Endothelial cell of umbilical vein (primary cell): ENCODE results near the gene C2orf81. TPM values are rescaled to one million over a fixed set of nuclear protein-coding genes. Genes with fewer than 3 reads are reported as not detected.

Experiments
- BruUV-seq: library from RNA; stranded (reverse); fragments of 400-500 nt; replicated peaks from 2 replicates; lab custom pipeline; 2021; lab: Mats Ljungman, UMichigan
- CTCF ChIA-PET: fragments of 300-600, 350-600 bp; sonication (Branson Sonifier 250); formaldehyde crosslinking; loops from one replicate; lab custom pipeline; 2021; ENCODE audit warnings: antibody characterized with exemption, inconsistent platforms; lab: Charles Lee
- POLR2A ChIA-PET: fragments of 300-600, 350-600 bp; sonication (Branson Sonifier 250); formaldehyde crosslinking; loops from one replicate; lab custom pipeline; 2021; ENCODE audit warnings: antibody characterized with exemption, inconsistent platforms; lab: Charles Lee
- DNase-seq: peaks from one replicate; pipeline ENCODE4 v3.0.0-alpha.2; 2011; ENCODE audit warnings: low read depth, low spot score
- FAIRE-seq: peaks from 2 replicates; lab custom pipeline; 2011; peaks lifted over from hg19 to GRCh38; lab: Jason Lieb, UNC
- H2AFZ ChIP-seq: 2 replicates; pipeline ENCODE4 v1.6.0; 2012; ENCODE audit warnings: low read depth, low read length, control low read depth, inconsistent platforms
- H3K27ac ChIP-seq: 2 replicates; pipeline ENCODE4 v1.5.1; 2011; ENCODE audit warnings: low read depth, mild to moderate bottlenecking, control low read depth, low read length, moderate library complexity; ENCODE audit not compliant: insufficient read depth
- H3K27me3 ChIP-seq, 2 experiments: 2 replicates each; pipeline versions ENCODE4 v1.6.0 to v1.6.1; 2011; ENCODE audit warnings: low read length in 2 of 2, mixed read lengths in 1 of 2; ENCODE audit not compliant: control insufficient read depth in 2 of 2, insufficient read depth in 2 of 2
- H3K36me3 ChIP-seq, 2 experiments: 2 replicates in 1 of 2; 3 replicates in 1 of 2; pipeline ENCODE4 v1.5.1; 2011; ENCODE audit warnings: low read length in 2 of 2, mild to moderate bottlenecking in 1 of 2, moderate library complexity in 1 of 2; ENCODE audit not compliant: control insufficient read depth in 2 of 2, insufficient read depth in 2 of 2; ENCODE audit errors: extremely low read depth in 1 of 2
- H3K4me1 ChIP-seq: 3 replicates; pipeline ENCODE4 v1.5.1; 2011; ENCODE audit warnings: mild to moderate bottlenecking, low read length; ENCODE audit not compliant: control insufficient read depth, insufficient read depth; ENCODE audit errors: extremely low read depth
- H3K4me2 ChIP-seq: 2 replicates; pipeline ENCODE4 v1.6.1; 2011; ENCODE audit warnings: low read length, control low read depth, mixed read lengths; ENCODE audit not compliant: insufficient read depth
- H3K4me3 ChIP-seq, 3 experiments: fragments of 200-600 bp in 1 of 3; sonication (generic), shearing (Covaris generic) in 1 of 3; replicated peaks in 1 of 3; 2 replicates each; pipeline ENCODE4 v1.5.1; 2011 to 2016; ENCODE audit warnings: control low read depth in 3 of 3, low read length in 3 of 3, mild to moderate bottlenecking in 2 of 3, inconsistent platforms in 1 of 3, low read depth in 1 of 3, moderate library complexity in 1 of 3; ENCODE audit not compliant: insufficient read depth in 1 of 3
- H3K79me2 ChIP-seq: 2 replicates; pipeline ENCODE4 v1.6.0; 2012; ENCODE audit warnings: low read length, inconsistent platforms; ENCODE audit not compliant: control insufficient read depth, insufficient read depth
- H3K9ac ChIP-seq: replicated peaks from 2 replicates; pipeline ENCODE3; 2011; ENCODE audit warnings: low read length, control low read depth; ENCODE audit not compliant: insufficient read depth; ENCODE audit errors: extremely low read depth
- H3K9me1 ChIP-seq: replicated peaks from 3 replicates; pipeline ENCODE4 v1.6.0; 2011; ENCODE audit warnings: mild to moderate bottlenecking, low read length; ENCODE audit not compliant: control insufficient read depth, insufficient read depth; ENCODE audit errors: extremely low read depth
- H3K9me3 ChIP-seq: replicated peaks from 2 replicates; pipeline ENCODE4 v1.5.1; 2012; ENCODE audit warnings: low read length, inconsistent platforms; ENCODE audit not compliant: control insufficient read depth, insufficient read depth
- H4K20me1 ChIP-seq: replicated peaks from 2 replicates; pipeline ENCODE3; 2011; ENCODE audit warnings: mild to moderate bottlenecking, low read length; ENCODE audit not compliant: control insufficient read depth, insufficient read depth; ENCODE audit errors: extremely low read depth
- CTCF ChIP-seq, 2 donors: IDR thresholded peaks; 1 replicate in 1 of 2; 2 replicates in 1 of 2; pipeline ENCODE4 v1.5.1; 2011; ENCODE audit warnings: low read length in 2 of 2, mild to moderate bottlenecking in 2 of 2, moderate library complexity in 2 of 2, control low read depth in 1 of 2, inconsistent platforms in 1 of 2, low read depth in 1 of 2; ENCODE audit not compliant: insufficient read depth in 1 of 2; ENCODE audit errors: extremely low read depth in 1 of 2
- EZH2 ChIP-seq: IDR thresholded peaks from 2 replicates; pipeline ENCODE4 v1.6.1; 2012; ENCODE audit warnings: borderline replicate concordance, low read depth, mild to moderate bottlenecking, moderate library complexity, low read length, inconsistent platforms; ENCODE audit not compliant: severe bottlenecking
- FOS ChIP-seq: IDR thresholded peaks from 2 replicates; pipeline ENCODE4 v1.6.1; 2011; ENCODE audit warnings: mild to moderate bottlenecking, low read length, moderate library complexity, borderline replicate concordance; ENCODE audit not compliant: insufficient read depth
- GATA2 ChIP-seq: IDR thresholded peaks from 2 replicates; pipeline ENCODE4 v1.7.0; 2011; ENCODE audit warnings: low read depth, mild to moderate bottlenecking, moderate library complexity, mixed read lengths, low read length; ENCODE audit not compliant: insufficient read length, insufficient read depth
- JUN ChIP-seq: IDR thresholded peaks from 2 replicates; pipeline ENCODE4 v1.6.1; 2011; ENCODE audit warnings: borderline replicate concordance, low read depth; ENCODE audit not compliant: insufficient read length, insufficient read depth
- MAX ChIP-seq: IDR thresholded peaks from 2 replicates; pipeline ENCODE4 v1.6.1; 2011; ENCODE audit not compliant: insufficient read depth, insufficient read length
- MYC ChIP-seq: IDR thresholded peaks from one replicate; pipeline ENCODE4 v1.6.1; 2011; ENCODE audit warnings: mild to moderate bottlenecking, low read depth, low read length
- POLR2A ChIP-seq: IDR thresholded peaks from 2 replicates; pipeline ENCODE4 v1.6.1; 2012; ENCODE audit warnings: low read depth, mild to moderate bottlenecking, control low read depth, low read length
- POLR2AphosphoS5 ChIP-seq: IDR thresholded peaks from 2 replicates; pipeline ENCODE4 v1.6.1; 2012; ENCODE audit warnings: low read depth, mild to moderate bottlenecking, control low read depth, low read length, moderate library complexity; ENCODE audit not compliant: insufficient read depth
- dilution Hi-C: fragments of 300-500 bp; cut with MboI; formaldehyde crosslinking; loops from one replicate; pipeline ENCODE4 v1.15.0; 2019; ENCODE audit warnings: low sequenced_read_pairs; ENCODE audit not compliant: extremely low pct_ligation_motif_present
- intact Hi-C: fragments of 100-400 bp; cut with micrococcal nuclease; formaldehyde crosslinking; loops from one replicate; pipeline ENCODE4 v1.10.0; 2022
- polyA plus RNA-seq, 4 experiments: library from polyadenylated mRNA; depleted of rRNA in 3 of 4; stranded (reverse) in 3 of 4; unstranded in 1 of 4; fragments of >200 nt; gene quantifications; 2 replicates each; pipeline versions ENCODE4 v1.2.1 to v1.2.3, GENCODE V29; 2011 to 2012; ENCODE audit warnings: missing spikeins in 1 of 4
- total RNA-seq: library from RNA; stranded (reverse); gene quantifications from 2 replicates; pipeline ENCODE4 v1.2.3, GENCODE V29; 2021

C2orf81 gene
- total and polyA plus RNA-seq, 2 donors (not counting 3 experiments of a cell fraction or from before 2014, with no cell fraction given): 0.17 to 0.71 TPM

- no peak overlapping the region for H3K4me3 ChIP-seq
- no peak overlapping the region for H3K9ac ChIP-seq
- H3K9me3 ChIP-seq: no peaks in the 10 kb centered on the region
- FAIRE-seq: no peak
- CTCF ChIA-PET: interaction anchor here (0.5 kb wide), 1 partner anchor 37 kb away, joined by 3 read pairs; no protein-coding TSS in a partner anchor
- peaks cover 13 to 19% of the 10 kb centered on the region in 2 experiments for H3K27me3 ChIP-seq
- dilution Hi-C loops: no loop called here
- DNase-seq: no peak
- TF ChIP-seq CTCF (IDR thresholded peaks at IDR 0.05; ENCODE audit: extremely low read depth in 1 of 2, insufficient read depth in 1 of 2, low read depth in 1 of 2, low read length in 2 of 2): no peak
- TF ChIP-seq GATA2: no peak
- TF ChIP-seq FOS: no peak
- TF ChIP-seq MAX: no peak
- TF ChIP-seq POLR2AphosphoS5: no peak
- TF ChIP-seq MYC: no peak
- TF ChIP-seq EZH2: no peak
- no peak for TF ChIP-seq POLR2A
- no peak for TF ChIP-seq JUN
- no peaks in the 10 kb centered on the region for H4K20me1 ChIP-seq
- H3K36me3 ChIP-seq: no peaks in the 10 kb centered on the region
- no TSS peak for BruUV-seq
- H3K79me2 ChIP-seq: no peaks in the 10 kb centered on the region
- no peak overlapping the region for H3K27ac ChIP-seq
- no peaks in the 10 kb centered on the region for H3K9me1 ChIP-seq
- POLR2A ChIA-PET: no interaction called here
- intact Hi-C loops: no loop called here
- H2AFZ ChIP-seq: no peak overlapping the region
- peaks cover 19% of the 10 kb centered on the region for H3K4me1 ChIP-seq
- H3K4me2 ChIP-seq: no peak overlapping the region
Measured at GRCh38 chr2:74438248-74438647, 16.8 kb upstream of the C2orf81 start.
